GM20000 (cell line): ENCODE measurements around the gene COMMD10.

Source experiments
- DNase-seq: peaks from one replicate; pipeline ENCODE4 v3.0.0; 2012; ENCODE audit warnings: low spot score
- CTCF ChIP-seq: IDR thresholded peaks from 2 replicates; pipeline ENCODE4 v1.5.1; 2012; ENCODE audit warnings: mild to moderate bottlenecking, control low read depth; ENCODE audit errors: extremely low read depth, missing control alignments

COMMD10 gene

GRCh38 chr5:116135344-116135743 lies 50.5 kb downstream of the COMMD10 start:
- no peak for TF ChIP-seq CTCF

GRCh38 chr5:116137544-116138378 lies 52.9 kb downstream of the COMMD10 start:
- peak; percentile 25 for DNase-seq
- peak; percentile 48 for TF ChIP-seq CTCF

More at GRCh38 chr5:116135344-116135743, 50.5 kb downstream of the COMMD10 start:
- DNase-seq = peak; percentile 32

GRCh38 chr5:116142495-116142894 lies 57.7 kb downstream of the COMMD10 start:
- TF ChIP-seq CTCF = no peak
- no peak for DNase-seq

GRCh38 chr5:116144103-116144502 lies 59.3 kb downstream of the COMMD10 start:
- no peak for DNase-seq
- no peak for TF ChIP-seq CTCF

GRCh38 chr5:116144991-116145390 lies 60.2 kb downstream of the COMMD10 start:
- no peak for DNase-seq
- TF ChIP-seq CTCF = no peak

- no peak for DNase-seq
- TF ChIP-seq CTCF = no peak
Measured at GRCh38 chr5:116145416-116145815, 60.6 kb downstream of the COMMD10 start.

GRCh38 chr5:116152169-116152568 lies 67.3 kb downstream of the COMMD10 start:
- TF ChIP-seq CTCF = no peak
- DNase-seq = no peak
